K562 (cell line): ENCODE results near the gene ASCC2. TPM values are rescaled to one million over a fixed set of nuclear protein-coding genes. Genes with fewer than 3 reads are reported as not detected.

Source experiments
- ATF1 ChIP-seq, 2 experiments: fragments of 450-650 bp in 1 of 2; IDR thresholded peaks; 2 replicates each; pipeline ENCODE4 v1.6.1; 2016; ENCODE audit warnings: missing compliant biosample characterization in 1 of 2, missing genetic modification characterization in 1 of 2
- C11orf30 ChIP-seq: fragments of 450-650 bp; IDR thresholded peaks from 2 replicates; pipeline ENCODE4 v1.6.1; 2016; ENCODE audit warnings: low read depth, mild to moderate bottlenecking
- MGA ChIP-seq: fragments of 450-650 bp; IDR thresholded peaks from 2 replicates; pipeline ENCODE4 v1.6.1; 2016; ENCODE audit warnings: mild to moderate bottlenecking, moderate library complexity
- ZBTB40 ChIP-seq, 2 experiments: fragments of 450-650 bp in 1 of 2; sonication (generic) in 1 of 2; formaldehyde crosslinking in 1 of 2; IDR thresholded peaks; 2 replicates each; pipeline versions ENCODE4 v1.7.1 to v1.9.0; 2016 to 2022; ENCODE audit warnings: inconsistent platforms in 1 of 2, mild to moderate bottlenecking in 1 of 2, missing genetic modification reagents in 1 of 2
- ZFX ChIP-seq: sonication (generic); formaldehyde crosslinking; IDR thresholded peaks from 2 replicates; pipeline ENCODE4 v1.8.0; 2022; ENCODE audit warnings: mild to moderate bottlenecking, missing genetic modification reagents, moderate library complexity
- ZKSCAN1 ChIP-seq: fragments of 150-350 bp; IDR thresholded peaks from 2 replicates; pipeline ENCODE4 v1.6.1; 2016; ENCODE audit warnings: low read depth, low read length
- ZNF311 ChIP-seq: fragments of 250-450 bp; sonication (Bioruptor Pico); IDR thresholded peaks from 2 replicates; pipeline ENCODE4 v1.4.0; 2020; ENCODE audit warnings: mild to moderate bottlenecking, moderate library complexity
- ZNF431 ChIP-seq: sonication (generic); formaldehyde crosslinking; IDR thresholded peaks from 2 replicates; pipeline ENCODE4 v1.8.0; 2022; ENCODE audit warnings: mild to moderate bottlenecking, missing genetic modification reagents
- polyA plus RNA-seq, 8 experiments: library from polyadenylated mRNA; depleted of rRNA in 4 of 8; stranded (reverse) in 5 of 8; unstranded in 3 of 8; fragments of >200 nt; fragmentation: Nextera tagmentation in 2 of 8; fragmentation: Illumina TruSeq in 1 of 8; extraction: Ambion mirVana in 2 of 8; extraction: Trizol in 1 of 8; gene quantifications; 2 replicates each; pipeline versions ENCODE4 v1.2.1 to v1.2.3, GENCODE V29; 2011 to 2014; ENCODE audit warnings: inconsistent platforms in 1 of 8, missing spikeins in 1 of 8
- total RNA-seq, 7 experiments: library from RNA; depleted of rRNA in 6 of 7; stranded (reverse); fragments of >200 nt in 6 of 7; fragmentation: Illumina TruSeq in 2 of 7; extraction: Trizol in 2 of 7; gene quantifications; 2 replicates each; pipeline versions ENCODE4 v1.2.1 to v1.2.3, GENCODE V29; 2011 to 2021; ENCODE audit warnings: low replicate concordance in 1 of 7

Gene ASCC2
- total and polyA plus RNA-seq, 9 of the 15 experiments (the other 6 are each of a cell fraction or from before 2014, with no cell fraction given) = 4.0 to 46.7 (median 26.8) TPM

DNA sequence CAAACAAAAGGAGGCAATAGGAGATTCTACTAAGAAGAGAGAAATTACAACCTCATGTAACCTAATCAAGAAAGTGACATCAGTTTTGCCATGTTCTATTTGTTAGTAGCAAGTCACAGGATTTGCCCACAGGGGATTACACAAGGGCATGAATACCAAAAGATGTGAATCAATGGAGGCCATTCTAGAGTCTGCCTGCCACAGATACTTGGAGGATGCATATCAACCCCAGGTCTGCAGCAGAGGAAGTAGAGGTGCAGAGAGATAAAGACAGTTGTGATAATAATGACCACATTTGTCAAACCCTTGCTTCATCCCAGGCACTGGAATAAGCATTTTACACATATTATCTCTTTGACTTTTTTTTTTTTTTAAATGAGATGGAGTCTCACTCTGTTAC is 2.4 kb upstream of the ASCC2 start (continued):
- TF ChIP-seq ZBTB40 (IDR thresholded peaks at IDR 0.05) = no peak
- TF ChIP-seq ZBTB40 (CRISPR knock-in tag; IDR thresholded peaks at IDR 0.05) = no peak
- no peak for TF ChIP-seq ZNF311 (CRISPR knock-in tag)
- no peak for TF ChIP-seq ZNF431
- TF ChIP-seq ZKSCAN1 = no peak
- no peak for TF ChIP-seq C11orf30
- no peak for TF ChIP-seq MGA
- no peak for TF ChIP-seq ZFX (CRISPR knock-in tag)
- no peak for TF ChIP-seq ATF1 (CRISPR knock-in tag; IDR thresholded peaks at IDR 0.05)
- no peak for TF ChIP-seq ATF1 (tag; IDR thresholded peaks at IDR 0.05)
